Neural crest cell (in vitro differentiated cells): ENCODE data around the gene EP400. TPM values are rescaled to one million over a fixed set of nuclear protein-coding genes. Genes with fewer than 3 reads are reported as not detected.

Experiments used
- DNase-seq: peaks from one replicate; pipeline ENCODE4 v3.0.0; 2021; ENCODE audit warnings: low read depth, mixed read lengths, low spot score
- H3K27ac Mint-ChIP-seq: one replicate; pipeline ENCODE4 v1.8.0; 2021; ENCODE audit warnings: mild to moderate bottlenecking, mixed read lengths; ENCODE audit not compliant: unreplicated experiment
- H3K27me3 Mint-ChIP-seq: 2 replicates; pipeline ENCODE4 v1.8.0; 2021; ENCODE audit warnings: low read depth, mild to moderate bottlenecking, mixed read lengths
- H3K36me3 Mint-ChIP-seq: 2 replicates; pipeline ENCODE4 v1.8.0; 2021; ENCODE audit warnings: low read depth, mild to moderate bottlenecking, mixed read lengths
- H3K4me1 Mint-ChIP-seq: 2 replicates; pipeline ENCODE4 v1.8.0; 2021; ENCODE audit warnings: mixed read lengths
- H3K4me3 Mint-ChIP-seq: one replicate; pipeline ENCODE4 v1.8.0; 2021; ENCODE audit warnings: mild to moderate bottlenecking, mixed read lengths
- H3K9me3 Mint-ChIP-seq: 2 replicates; pipeline ENCODE4 v1.8.0; 2021; ENCODE audit warnings: mixed read lengths
- CTCF ChIP-seq: fragments of 200-600 bp; sonication (generic); conservative IDR thresholded peaks from 2 replicates; pipeline ENCODE4 v1.5.0; 2021; ENCODE audit warnings: antibody characterized with exemption, mild to moderate bottlenecking
- total RNA-seq: library from RNA; stranded (reverse); gene quantifications from 2 replicates; pipeline ENCODE4 v1.2.1, GENCODE V29; 2021

The EP400 gene
- total RNA-seq, 1 donor from 2014 or later = 73.4 TPM

GRCh38 chr12:131908092-131909080, 41.4 kb upstream of the EP400 start:
- H3K4me1 Mint-ChIP-seq = no peaks in the 10 kb centered on the region
- H3K27ac Mint-ChIP-seq = no peak overlapping the region
- TF ChIP-seq CTCF = no peak
- H3K9me3 Mint-ChIP-seq = no peaks in the 10 kb centered on the region
- no peak overlapping the region for H3K4me3 Mint-ChIP-seq
- H3K36me3 Mint-ChIP-seq = no peaks in the 10 kb centered on the region
- DNase-seq = no peak
- no peaks in the 10 kb centered on the region for H3K27me3 Mint-ChIP-seq

- no peaks in the 10 kb centered on the region for H3K9me3 Mint-ChIP-seq
- no peak overlapping the region for H3K4me3 Mint-ChIP-seq
- no peak overlapping the region for H3K27ac Mint-ChIP-seq
- no peak for DNase-seq
- no peaks in the 10 kb centered on the region for H3K4me1 Mint-ChIP-seq
- H3K27me3 Mint-ChIP-seq = no peaks in the 10 kb centered on the region
- TF ChIP-seq CTCF = no peak
- no peaks in the 10 kb centered on the region for H3K36me3 Mint-ChIP-seq
These were observed 40.5 kb upstream of the EP400 start for GRCh38 chr12:131909081-131909751.

GRCh38 chr12:131909752-131910219, 40.0 kb upstream of the EP400 start:
- TF ChIP-seq CTCF = no peak
- no peak overlapping the region for H3K27ac Mint-ChIP-seq
- H3K36me3 Mint-ChIP-seq = no peaks in the 10 kb centered on the region
- H3K4me1 Mint-ChIP-seq = no peaks in the 10 kb centered on the region
- no peak for DNase-seq
- H3K9me3 Mint-ChIP-seq = no peaks in the 10 kb centered on the region
- H3K27me3 Mint-ChIP-seq = no peaks in the 10 kb centered on the region
- H3K4me3 Mint-ChIP-seq = no peak overlapping the region

GRCh38 chr12:131910302-131911027, 39.3 kb upstream of the EP400 start:
- H3K27ac Mint-ChIP-seq = no peak overlapping the region
- no peak for DNase-seq
- no peaks in the 10 kb centered on the region for H3K36me3 Mint-ChIP-seq
- no peaks in the 10 kb centered on the region for H3K9me3 Mint-ChIP-seq
- H3K4me3 Mint-ChIP-seq = no peak overlapping the region
- H3K4me1 Mint-ChIP-seq = no peaks in the 10 kb centered on the region
- no peaks in the 10 kb centered on the region for H3K27me3 Mint-ChIP-seq
- no peak for TF ChIP-seq CTCF

GRCh38 chr12:131911028-131911650, 38.6 kb upstream of the EP400 start:
- no peak for TF ChIP-seq CTCF
- Mint-ChIP-seq H3K4me1 (no peaks in the 10 kb centered on the region), H3K9me3 (no peaks in the 10 kb centered on the region), H3K27ac (no peak overlapping the region), H3K27me3 (no peaks in the 10 kb centered on the region), H3K4me3 (no peak overlapping the region), H3K36me3 (no peaks in the 10 kb centered on the region)
- no peak for DNase-seq
